Large intestine (tissue), 3 donors: ENCODE data around the gene PGF. TPM values are rescaled to one million over a fixed set of nuclear protein-coding genes. Genes with fewer than 3 reads are reported as not detected.

Experiments used
- DNase-seq, 2 donors: peaks; one replicate each; pipeline versions ENCODE4 v3.0.0 to v3.0.0-alpha.2; 2013
- H3K27ac ChIP-seq: one replicate; pipeline ENCODE4 v1.5.1; 2013; ENCODE audit warnings: low read length
- H3K27me3 ChIP-seq: 2 replicates; pipeline ENCODE4 v1.6.1; 2013; ENCODE audit warnings: low read length; ENCODE audit not compliant: control insufficient read depth, insufficient read depth
- H3K36me3 ChIP-seq: 2 replicates; pipeline ENCODE4 v1.6.1; 2013; ENCODE audit warnings: low read length; ENCODE audit not compliant: control insufficient read depth, insufficient read depth
- H3K4me1 ChIP-seq: one replicate; pipeline ENCODE4 v1.6.1; 2013; ENCODE audit warnings: low read length; ENCODE audit not compliant: control insufficient read depth, insufficient read depth
- H3K4me3 ChIP-seq: one replicate; pipeline ENCODE4 v1.5.1; 2013; ENCODE audit warnings: low read length
- H3K9me3 ChIP-seq: one replicate; pipeline ENCODE4 v1.6.1; 2013; ENCODE audit warnings: mild to moderate bottlenecking, low read depth, low read length, moderate library complexity; ENCODE audit not compliant: control insufficient read depth
- WGBS: methylation state at CpG from one replicate; pipeline ENCODE4 v1.1.5; 2013; ENCODE audit warnings: low lambda C conversion rate; ENCODE audit not compliant: insufficient coverage; 5-methylcytosine and 5-hydroxymethylcytosine counted together
- polyA plus RNA-seq: library from polyadenylated mRNA; unstranded; fragments of 120-200 nt; gene quantifications from one replicate; pipeline ENCODE4 v1.2.1, GENCODE V29; 2013

PGF gene
- polyA plus RNA-seq, 1 donor: 9.1 TPM

DNA sequence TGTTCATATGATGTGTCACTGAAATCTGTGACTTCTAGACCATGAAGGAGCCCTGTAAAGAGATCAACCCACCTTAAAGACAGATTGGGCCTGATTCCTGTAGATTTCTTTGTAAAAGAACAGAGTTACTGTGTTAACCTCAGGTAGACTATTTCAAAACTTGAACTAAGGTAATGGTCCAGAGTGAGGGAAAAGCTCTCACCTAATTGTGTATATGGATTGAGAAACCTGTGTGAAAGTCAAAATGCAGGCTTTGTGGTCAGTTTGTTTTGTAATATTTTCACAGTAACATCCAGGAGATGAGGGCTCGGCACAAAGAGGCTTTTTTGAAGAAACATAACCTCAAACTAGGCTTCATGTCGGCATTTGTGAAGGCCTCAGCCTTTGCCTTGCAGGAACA lies 57.3 kb downstream of the PGF start:
- no peak overlapping the region for H3K4me3 ChIP-seq
- H3K4me1 ChIP-seq: peaks cover 7% of the 10 kb centered on the region
- no peaks in the 10 kb centered on the region for H3K27me3 ChIP-seq
- no peak for DNase-seq
- WGBS: no CpG with 5 or more reads among the region's 2 CpGs
- peaks cover 96% of the 10 kb centered on the region for H3K36me3 ChIP-seq
- no peak overlapping the region for H3K27ac ChIP-seq
- no peaks in the 10 kb centered on the region for H3K9me3 ChIP-seq

DNA sequence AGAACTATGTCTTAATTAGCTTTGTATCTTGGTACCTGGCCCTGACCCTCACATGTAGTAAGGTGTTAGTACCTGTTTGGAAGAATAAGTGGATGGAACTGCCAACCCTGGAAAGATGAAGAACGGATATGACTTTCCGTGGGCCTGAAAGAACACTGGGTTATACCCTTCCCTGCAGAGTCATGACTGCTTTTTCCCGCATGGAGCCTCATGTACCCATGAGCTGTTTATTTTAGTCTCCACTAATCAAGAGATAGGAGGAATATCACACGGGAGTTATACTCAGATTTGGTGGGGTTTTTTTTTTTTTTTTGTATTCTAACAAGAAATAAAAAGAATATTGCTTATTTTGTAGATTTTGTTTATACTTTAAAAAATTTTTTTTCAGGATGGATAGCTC lies 57.8 kb downstream of the PGF start:
- Histone ChIP-seq H3K36me3 (peaks cover 96% of the 10 kb centered on the region), H3K9me3 (no peaks in the 10 kb centered on the region), H3K4me1 (peaks cover 7% of the 10 kb centered on the region), H3K4me3 (no peak overlapping the region), H3K27ac (no peak overlapping the region), H3K27me3 (no peaks in the 10 kb centered on the region)
- WGBS: 100% methylated on average over 1 of the region's 4 CpGs
- DNase-seq: no peak

DNA sequence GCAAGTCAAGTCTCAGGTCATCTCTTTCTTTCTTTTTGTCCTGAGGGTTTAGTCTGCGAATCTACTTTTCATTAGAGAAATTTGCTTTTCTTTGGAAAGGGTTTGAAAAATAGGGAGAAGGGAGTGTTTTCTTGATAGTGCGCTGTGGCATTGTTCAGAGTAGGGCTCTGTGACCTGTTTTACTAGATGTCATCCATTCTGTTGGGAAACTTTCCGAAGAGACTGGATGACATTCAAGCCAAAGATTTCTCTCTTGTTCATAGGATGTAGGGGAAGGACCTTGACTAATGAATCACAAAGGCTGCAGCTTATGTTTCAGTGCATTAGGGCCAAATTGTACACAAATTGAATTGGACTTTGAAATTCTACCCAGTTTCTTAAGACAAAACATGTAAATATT lies 59.0 kb downstream of the PGF start:
- Histone ChIP-seq H3K27me3 (no peaks in the 10 kb centered on the region), H3K27ac (no peak overlapping the region), H3K4me1 (peaks cover 7% of the 10 kb centered on the region), H3K9me3 (no peaks in the 10 kb centered on the region), H3K36me3 (peaks cover 95% of the 10 kb centered on the region), H3K4me3 (no peak overlapping the region)
- WGBS: no CpG with 5 or more reads among the region's 3 CpGs
- DNase-seq: no peak

DNA sequence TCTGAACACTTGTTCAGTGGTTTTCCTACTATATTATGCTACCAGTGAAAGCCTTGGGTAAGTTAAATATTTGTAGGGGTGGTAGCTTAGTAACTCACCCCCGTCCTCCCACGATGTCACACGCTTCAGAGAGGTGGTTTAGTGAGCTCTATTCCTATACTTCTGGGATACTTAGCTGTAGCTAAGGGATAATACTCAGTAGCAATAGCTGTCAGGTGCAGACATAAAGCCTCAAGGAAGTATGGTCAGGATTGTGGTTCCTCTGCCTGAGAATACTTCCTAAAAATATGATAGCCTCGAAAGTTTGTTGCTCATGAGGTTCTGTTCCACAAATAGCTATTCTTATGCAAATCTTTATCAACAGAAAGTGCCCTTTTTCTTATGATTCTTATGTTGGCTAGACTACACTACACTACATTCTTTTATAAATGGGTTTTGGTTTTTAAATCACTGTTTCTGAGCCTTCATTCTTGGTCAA lies 61.7 kb downstream of the PGF start:
- 100% methylated on average over 1 of the region's 4 CpGs for WGBS
- no peak for DNase-seq
- Histone ChIP-seq H3K4me3 (no peak overlapping the region), H3K27ac (no peak overlapping the region), H3K9me3 (no peaks in the 10 kb centered on the region), H3K27me3 (no peaks in the 10 kb centered on the region), H3K4me1 (peaks cover 10% of the 10 kb centered on the region), H3K36me3 (peaks cover 91% of the 10 kb centered on the region)

- Histone ChIP-seq H3K36me3 (peaks cover 82% of the 10 kb centered on the region), H3K27me3 (no peaks in the 10 kb centered on the region), H3K4me3 (no peak overlapping the region), H3K9me3 (no peaks in the 10 kb centered on the region), H3K27ac (no peak overlapping the region), H3K4me1 (peaks cover 3% of the 10 kb centered on the region)
- no CpG with 5 or more reads among the region's 5 CpGs for whole genome bisulfite sequencing
- no peak for DNase-seq
Observed at GRCh38 chr14:74892745-74893144, 62.7 kb downstream of the PGF start.

GRCh38 chr14:74891870-74892269 lies 63.5 kb downstream of the PGF start:
- no peak overlapping the region for H3K4me3 ChIP-seq
- H3K36me3 ChIP-seq: peaks cover 73% of the 10 kb centered on the region
- no peak for DNase-seq
- no peaks in the 10 kb centered on the region for H3K9me3 ChIP-seq
- peaks cover 3% of the 10 kb centered on the region for H3K4me1 ChIP-seq
- no peaks in the 10 kb centered on the region for H3K27me3 ChIP-seq
- H3K27ac ChIP-seq: no peak overlapping the region
- WGBS: 100% methylated on average over 2 of the region's 6 CpGs

Other genes starting within 250 kb of the PGF start
- 23.5 TPM for gene AREL1, start 242.5 kb downstream of the PGF start, polyA plus RNA-seq
- 41.3 TPM for gene FCF1, start 242.5 kb downstream of the PGF start, polyA plus RNA-seq
- gene YLPM1, start 192.3 kb downstream of the PGF start, polyA plus RNA-seq: 52.9 TPM
- gene PROX2, start 79.5 kb downstream of the PGF start, polyA plus RNA-seq: 1.5 TPM
- 105 TPM for gene DLST, start 73.7 kb downstream of the PGF start, polyA plus RNA-seq
- gene RPS6KL1, start 32.3 kb downstream of the PGF start, polyA plus RNA-seq: 5.4 TPM
- 39.8 TPM for gene EIF2B2, start 47.3 kb upstream of the PGF start, polyA plus RNA-seq
- gene MLH3, start 95.9 kb upstream of the PGF start, polyA plus RNA-seq: 21.8 TPM
- gene ACYP1, start 108.4 kb upstream of the PGF start, polyA plus RNA-seq: 30.3 TPM
- gene ZC2HC1C, start 114.0 kb upstream of the PGF start, polyA plus RNA-seq: 4.5 TPM
- gene NEK9, start 171.5 kb upstream of the PGF start, polyA plus RNA-seq: 72.8 TPM
- gene TMED10, start 221.0 kb upstream of the PGF start, polyA plus RNA-seq: 194 TPM